OCI-LY1 (cell line): ENCODE measurements around the gene CEP135.

ENCODE experiments used
- H2AFZ ChIP-seq: fragments of 200-600 bp; sonication (generic), shearing (Covaris generic); 2 replicates; pipeline ENCODE4 v1.6.0; 2014; ENCODE audit warnings: antibody characterized with exemption, mild to moderate bottlenecking, low read length
- H3F3A ChIP-seq: fragments of 200-600 bp; sonication (generic), shearing (Covaris generic); 2 replicates; pipeline ENCODE4 v1.6.0; 2014; ENCODE audit warnings: mild to moderate bottlenecking, antibody characterized with exemption, low read length, moderate library complexity; ENCODE audit not compliant: insufficient read depth
- H3K27ac ChIP-seq: fragments of 200-600 bp; sonication (generic); 2 replicates; pipeline ENCODE4 v1.5.1; 2014; ENCODE audit warnings: low read length, mixed run types, mild to moderate bottlenecking, low read depth; ENCODE audit not compliant: poor library complexity, severe bottlenecking
- H3K27me3 ChIP-seq: fragments of 200-600 bp; sonication (generic); 2 replicates; pipeline ENCODE4 v1.6.0; 2014; ENCODE audit warnings: antibody characterized with exemption, mild to moderate bottlenecking, low read length, moderate library complexity; ENCODE audit not compliant: insufficient read depth
- H3K36me3 ChIP-seq: fragments of 200-600 bp; sonication (generic); 2 replicates; pipeline ENCODE4 v1.6.1; 2014; ENCODE audit warnings: mild to moderate bottlenecking, antibody characterized with exemption, low read length, moderate library complexity, mixed read lengths; ENCODE audit not compliant: insufficient read depth
- H3K4me1 ChIP-seq: fragments of 200-600 bp; sonication (generic); 2 replicates; pipeline ENCODE4 v1.5.1; 2014; ENCODE audit warnings: mild to moderate bottlenecking, low read length, moderate library complexity; ENCODE audit not compliant: insufficient read depth, severe bottlenecking
- H3K4me2 ChIP-seq: fragments of 200-600 bp; sonication (generic), shearing (Covaris generic); 2 replicates; pipeline ENCODE4 v1.6.1; 2014; ENCODE audit warnings: low read length
- H3K4me3 ChIP-seq: fragments of 200-600 bp; sonication (generic); 2 replicates; pipeline ENCODE4 v1.5.1; 2014; ENCODE audit warnings: low read length, low read depth, mild to moderate bottlenecking, mixed read lengths; ENCODE audit not compliant: poor library complexity, severe bottlenecking
- H3K79me2 ChIP-seq: fragments of 200-600 bp; shearing (Covaris generic); 2 replicates; pipeline ENCODE4 v1.6.1; 2016; ENCODE audit warnings: mixed run types, low read length, mixed read lengths; ENCODE audit not compliant: insufficient read depth
- H3K9ac ChIP-seq: fragments of 200-600 bp; sonication (generic), shearing (Covaris generic); 2 replicates; pipeline ENCODE4 v1.6.1; 2014; ENCODE audit warnings: mild to moderate bottlenecking, low read length, mixed read lengths
- H3K9me2 ChIP-seq: fragments of 200-600 bp; sonication (generic), shearing (Covaris generic); 2 replicates; pipeline ENCODE4 v1.6.1; 2014; ENCODE audit warnings: low read depth, mild to moderate bottlenecking, low read length, mixed read lengths
- H3K9me3 ChIP-seq: fragments of 200-600 bp; shearing (Covaris generic); 2 replicates; pipeline ENCODE4 v1.6.1; 2014; ENCODE audit warnings: low read length, mixed read lengths
- H4K20me1 ChIP-seq: fragments of 200-600 bp; sonication (generic), shearing (Covaris generic); 2 replicates; pipeline ENCODE4 v1.6.0; 2016; ENCODE audit warnings: mild to moderate bottlenecking, low read length; ENCODE audit not compliant: insufficient read depth
- EZH2 ChIP-seq: fragments of 200-600 bp; sonication (generic), shearing (Covaris generic); IDR thresholded peaks from 2 replicates; pipeline ENCODE4 v1.8.0; 2017; ENCODE audit warnings: borderline replicate concordance, mixed run types, mild to moderate bottlenecking, antibody characterized with exemption, low read length, moderate library complexity, mixed read lengths
- TF ChIP-seq, protein P1 (sequence below): fragments of 200-600 bp; sonication (generic), shearing (Covaris generic); IDR thresholded peaks from 2 replicates; pipeline ENCODE4 v1.5.1; 2017; ENCODE audit warnings: mild to moderate bottlenecking, antibody characterized with exemption, low read length, moderate library complexity, mixed read lengths

CEP135 gene

GRCh38 chr4:56008206-56008605 is 59.5 kb downstream of the CEP135 start:
- H3K9me2 ChIP-seq, result no peaks in the 10 kb centered on the region
- no peak overlapping the region for H3K9ac ChIP-seq
- no peaks in the 10 kb centered on the region for H3F3A ChIP-seq
- H3K4me2 ChIP-seq, result no peak overlapping the region
- H3K36me3 ChIP-seq, result peaks cover 43% of the 10 kb centered on the region
- no peak overlapping the region for H3K27ac ChIP-seq
- no peaks in the 10 kb centered on the region for H3K4me1 ChIP-seq
- no peaks in the 10 kb centered on the region for H3K79me2 ChIP-seq
- TF ChIP-seq, protein P1, sequence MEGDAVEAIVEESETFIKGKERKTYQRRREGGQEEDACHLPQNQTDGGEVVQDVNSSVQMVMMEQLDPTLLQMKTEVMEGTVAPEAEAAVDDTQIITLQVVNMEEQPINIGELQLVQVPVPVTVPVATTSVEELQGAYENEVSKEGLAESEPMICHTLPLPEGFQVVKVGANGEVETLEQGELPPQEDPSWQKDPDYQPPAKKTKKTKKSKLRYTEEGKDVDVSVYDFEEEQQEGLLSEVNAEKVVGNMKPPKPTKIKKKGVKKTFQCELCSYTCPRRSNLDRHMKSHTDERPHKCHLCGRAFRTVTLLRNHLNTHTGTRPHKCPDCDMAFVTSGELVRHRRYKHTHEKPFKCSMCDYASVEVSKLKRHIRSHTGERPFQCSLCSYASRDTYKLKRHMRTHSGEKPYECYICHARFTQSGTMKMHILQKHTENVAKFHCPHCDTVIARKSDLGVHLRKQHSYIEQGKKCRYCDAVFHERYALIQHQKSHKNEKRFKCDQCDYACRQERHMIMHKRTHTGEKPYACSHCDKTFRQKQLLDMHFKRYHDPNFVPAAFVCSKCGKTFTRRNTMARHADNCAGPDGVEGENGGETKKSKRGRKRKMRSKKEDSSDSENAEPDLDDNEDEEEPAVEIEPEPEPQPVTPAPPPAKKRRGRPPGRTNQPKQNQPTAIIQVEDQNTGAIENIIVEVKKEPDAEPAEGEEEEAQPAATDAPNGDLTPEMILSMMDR, result no peak
- no peak for TF ChIP-seq EZH2
- H3K4me3 ChIP-seq, result no peak overlapping the region
- no peaks in the 10 kb centered on the region for H3K27me3 ChIP-seq
- H3K9me3 ChIP-seq, result no peaks in the 10 kb centered on the region
- no peaks in the 10 kb centered on the region for H4K20me1 ChIP-seq
- H2AFZ ChIP-seq, result no peak overlapping the region

GRCh38 chr4:56026596-56026995 is 77.9 kb downstream of the CEP135 start:
- H3K27ac ChIP-seq, result no peak overlapping the region
- TF ChIP-seq, protein P1, result no peak
- no peak for TF ChIP-seq EZH2

DNA sequence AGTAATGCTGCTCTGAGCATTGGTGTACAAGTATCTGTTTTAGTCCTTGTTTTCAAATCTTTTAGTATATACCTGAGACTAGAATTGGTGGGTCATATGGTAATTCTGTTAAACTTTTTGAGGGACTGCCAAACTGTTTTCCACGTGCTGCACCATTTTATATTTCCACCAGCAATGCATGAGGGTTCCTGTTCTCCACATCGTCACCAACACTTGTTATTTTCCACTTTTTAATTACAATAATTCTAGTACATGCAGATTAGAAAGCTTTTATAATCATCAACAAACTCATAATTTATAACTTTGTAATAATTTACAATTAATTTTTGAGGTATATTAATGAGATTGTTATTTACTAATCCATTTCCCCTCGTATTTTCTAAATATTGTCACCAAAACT is 79.4 kb downstream of the CEP135 start:
- Histone ChIP-seq H3K27ac (no peak overlapping the region), H3K79me2 (no peaks in the 10 kb centered on the region), H3K9me3 (no peaks in the 10 kb centered on the region), H2AFZ (no peak overlapping the region), H3K4me2 (no peak overlapping the region), H3K4me1 (no peaks in the 10 kb centered on the region), H3K9me2 (no peaks in the 10 kb centered on the region), H3K36me3 (peaks cover 50% of the 10 kb centered on the region), H3K4me3 (no peak overlapping the region), H3K27me3 (no peaks in the 10 kb centered on the region), H4K20me1 (no peaks in the 10 kb centered on the region), H3F3A (no peaks in the 10 kb centered on the region), H3K9ac (no peak overlapping the region)
- no peak for TF ChIP-seq EZH2
- TF ChIP-seq, protein P1, result no peak

More at GRCh38 chr4:56026596-56026995, 77.9 kb downstream of the CEP135 start:
- Histone ChIP-seq H3K36me3 (peaks cover 50% of the 10 kb centered on the region), H2AFZ (no peak overlapping the region), H3K27me3 (no peaks in the 10 kb centered on the region), H4K20me1 (no peaks in the 10 kb centered on the region), H3F3A (no peaks in the 10 kb centered on the region), H3K4me3 (no peak overlapping the region), H3K4me2 (no peak overlapping the region), H3K9me3 (no peaks in the 10 kb centered on the region), H3K9me2 (no peaks in the 10 kb centered on the region), H3K9ac (no peak overlapping the region), H3K79me2 (no peaks in the 10 kb centered on the region), H3K4me1 (no peaks in the 10 kb centered on the region)
